ENCODE measurements around the gene VILL. TPM values are rescaled to one million over a fixed set of nuclear protein-coding genes. Genes with fewer than 3 reads are reported as not detected.
A peak's percentile ranks its signal among the peaks of the same experiment; 100 is the strongest.
"Not testable (repeated sequence)": the region's sequence is repeated elsewhere in the genome, so short reads cannot be mapped to it uniquely, and the experiment has no call there.

VILL gene
- total RNA-seq, 1 donor from 2014 or later, result 121 TPM

- Histone ChIP-seq H3K36me3 (ENCODE audit: control insufficient read depth, insufficient read depth, low read length) (peaks cover 2% of the 10 kb centered on the region), H3K27me3 (ENCODE audit: control insufficient read depth, insufficient read depth, low read length) (no peaks in the 10 kb centered on the region), H3K4me3 (ENCODE audit: low read depth, low read length) (peak overlapping the region; percentile 55)
- TF ChIP-seq, protein P1, sequence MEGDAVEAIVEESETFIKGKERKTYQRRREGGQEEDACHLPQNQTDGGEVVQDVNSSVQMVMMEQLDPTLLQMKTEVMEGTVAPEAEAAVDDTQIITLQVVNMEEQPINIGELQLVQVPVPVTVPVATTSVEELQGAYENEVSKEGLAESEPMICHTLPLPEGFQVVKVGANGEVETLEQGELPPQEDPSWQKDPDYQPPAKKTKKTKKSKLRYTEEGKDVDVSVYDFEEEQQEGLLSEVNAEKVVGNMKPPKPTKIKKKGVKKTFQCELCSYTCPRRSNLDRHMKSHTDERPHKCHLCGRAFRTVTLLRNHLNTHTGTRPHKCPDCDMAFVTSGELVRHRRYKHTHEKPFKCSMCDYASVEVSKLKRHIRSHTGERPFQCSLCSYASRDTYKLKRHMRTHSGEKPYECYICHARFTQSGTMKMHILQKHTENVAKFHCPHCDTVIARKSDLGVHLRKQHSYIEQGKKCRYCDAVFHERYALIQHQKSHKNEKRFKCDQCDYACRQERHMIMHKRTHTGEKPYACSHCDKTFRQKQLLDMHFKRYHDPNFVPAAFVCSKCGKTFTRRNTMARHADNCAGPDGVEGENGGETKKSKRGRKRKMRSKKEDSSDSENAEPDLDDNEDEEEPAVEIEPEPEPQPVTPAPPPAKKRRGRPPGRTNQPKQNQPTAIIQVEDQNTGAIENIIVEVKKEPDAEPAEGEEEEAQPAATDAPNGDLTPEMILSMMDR (IDR thresholded peaks at IDR 0.05; ENCODE audit: insufficient read depth, low read length, severe bottlenecking), result no peak
- no peak for FAIRE-seq
- DNase-seq (ENCODE audit: low read depth), result peak; percentile 29
Observed at GRCh38 chr3:38030126-38031021, 39.8 kb downstream of the VILL start.

DNA sequence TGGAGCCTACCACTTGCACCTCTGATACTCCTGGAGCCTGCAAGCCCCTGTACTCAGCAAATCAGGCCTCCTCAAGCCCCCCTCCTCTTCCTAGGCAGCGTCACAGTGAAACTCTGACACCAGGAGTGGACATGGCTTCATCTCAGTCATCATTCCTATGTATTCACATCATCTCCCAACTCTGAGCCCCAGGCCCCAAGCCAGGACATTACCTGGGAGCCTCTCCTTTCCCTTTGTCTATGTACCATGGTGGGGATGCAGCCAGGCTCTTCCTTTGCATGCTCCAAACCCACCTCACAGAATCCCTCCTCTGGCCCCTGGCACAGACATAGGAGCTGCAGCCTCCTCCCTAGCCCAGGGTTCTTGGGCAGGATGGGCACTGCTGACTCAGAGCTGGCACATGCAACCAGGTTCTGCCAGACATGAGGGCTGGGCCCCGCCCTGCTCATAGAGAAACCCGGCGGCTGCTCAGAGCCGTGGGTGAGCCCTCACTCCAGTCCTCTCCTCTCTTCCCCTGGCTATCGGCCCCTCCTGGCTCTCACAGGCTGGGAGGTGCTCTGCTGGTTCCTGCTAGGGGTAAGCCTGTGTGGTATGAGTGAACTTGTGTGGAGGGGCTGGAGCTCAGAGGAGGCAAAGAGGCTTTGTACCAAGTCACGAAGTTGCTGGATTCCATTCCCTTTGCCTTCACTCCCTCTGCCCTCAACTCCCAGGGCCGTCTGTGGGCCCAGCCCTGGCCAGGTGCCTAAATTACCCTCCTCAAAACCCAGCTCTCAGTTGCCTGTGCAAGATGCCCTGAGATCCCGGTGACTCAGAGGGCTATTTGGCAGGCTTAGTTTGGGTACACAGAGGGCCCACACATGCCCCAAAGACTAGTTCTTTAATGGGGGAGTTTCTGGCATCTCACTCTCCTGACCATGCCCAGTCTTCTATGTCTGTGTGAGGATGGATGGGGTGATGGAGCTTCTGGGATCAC lies 40.7 kb downstream of the VILL start:
- peak; percentile 90 for DNase-seq (ENCODE audit: low read depth)
- Histone ChIP-seq H3K4me3 (ENCODE audit: low read depth, low read length) (no peak overlapping the region), H3K36me3 (ENCODE audit: control insufficient read depth, insufficient read depth, low read length) (peaks cover 2% of the 10 kb centered on the region), H3K27me3 (ENCODE audit: control insufficient read depth, insufficient read depth, low read length) (no peaks in the 10 kb centered on the region)
- TF ChIP-seq, protein P1 (IDR thresholded peaks at IDR 0.05; ENCODE audit: insufficient read depth, low read length, severe bottlenecking), result no peak
- FAIRE-seq, result peak; percentile 18

DNA sequence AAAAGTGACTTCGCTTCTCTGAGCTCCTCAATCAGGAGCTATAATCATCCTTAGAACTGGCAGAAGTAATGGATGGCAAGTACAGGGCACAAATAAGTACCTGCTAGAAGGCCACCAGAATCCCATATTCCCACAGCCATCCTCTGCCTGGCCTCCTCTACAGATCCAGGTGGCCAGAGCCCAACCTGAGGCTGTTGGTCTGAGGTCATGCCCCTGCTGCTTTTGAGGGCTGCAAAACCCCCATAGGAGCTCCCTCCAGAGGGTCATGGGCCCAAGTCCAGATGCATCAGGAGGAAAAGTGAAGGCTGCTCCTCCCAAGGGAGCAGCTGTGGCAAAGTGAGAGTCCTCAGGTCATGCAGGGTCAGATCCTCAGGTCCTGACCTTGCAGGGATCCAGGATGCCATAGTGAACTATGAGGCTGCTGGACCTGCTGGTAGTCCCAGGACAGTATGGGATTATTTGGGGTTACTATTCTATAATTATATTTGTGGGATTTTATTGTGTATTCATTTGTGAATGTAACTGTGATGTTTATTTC lies 41.8 kb downstream of the VILL start:
- TF ChIP-seq, protein P1 (IDR thresholded peaks at IDR 0.05; ENCODE audit: insufficient read depth, low read length, severe bottlenecking), result no peak
- H3K4me3 ChIP-seq (ENCODE audit: low read depth, low read length), result no peak overlapping the region
- DNase-seq (ENCODE audit: low read depth) (no peak), FAIRE-seq (no peak)
- H3K36me3 ChIP-seq (ENCODE audit: control insufficient read depth, insufficient read depth, low read length), result peaks cover 1% of the 10 kb centered on the region
- H3K27me3 ChIP-seq (ENCODE audit: control insufficient read depth, insufficient read depth, low read length), result no peaks in the 10 kb centered on the region

- not testable (repeated sequence) for DNase-seq (ENCODE audit: low read depth); H3K36me3 ChIP-seq (ENCODE audit: control insufficient read depth, insufficient read depth, low read length); FAIRE-seq; H3K27me3 ChIP-seq (ENCODE audit: control insufficient read depth, insufficient read depth, low read length); H3K4me3 ChIP-seq (ENCODE audit: low read depth, low read length)
Observed at GRCh38 chr3:38033586-38033985, 43.0 kb downstream of the VILL start.

DNA sequence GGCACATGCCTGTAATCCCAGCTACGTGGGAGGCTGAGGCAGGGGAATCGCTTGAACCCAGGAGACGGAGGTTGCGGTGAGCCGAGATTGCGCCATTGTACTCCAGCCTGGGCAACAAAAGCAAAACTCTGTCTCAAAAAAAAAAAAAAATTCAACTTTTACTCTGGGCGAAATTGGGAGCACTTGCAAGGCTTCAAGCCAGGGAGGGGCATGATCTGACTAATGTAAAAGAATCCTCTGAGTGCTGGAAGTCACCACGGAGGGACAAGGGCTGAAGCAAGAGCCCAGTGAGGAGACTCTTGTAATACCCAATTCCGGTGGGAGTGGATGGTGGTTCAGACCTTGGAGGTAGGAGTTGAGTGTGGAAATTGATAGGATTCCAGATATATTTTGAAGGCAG lies 43.7 kb downstream of the VILL start:
- H3K27me3 ChIP-seq (ENCODE audit: control insufficient read depth, insufficient read depth, low read length); H3K36me3 ChIP-seq (ENCODE audit: control insufficient read depth, insufficient read depth, low read length); DNase-seq (ENCODE audit: low read depth); FAIRE-seq; H3K4me3 ChIP-seq (ENCODE audit: low read depth, low read length): not testable (repeated sequence)

GRCh38 chr3:38036286-38036685 lies 45.7 kb downstream of the VILL start:
- TF ChIP-seq, protein P1 (IDR thresholded peaks at IDR 0.05; ENCODE audit: insufficient read depth, low read length, severe bottlenecking), result no peak
- FAIRE-seq, result no peak
- Histone ChIP-seq H3K27me3 (ENCODE audit: control insufficient read depth, insufficient read depth, low read length) (no peaks in the 10 kb centered on the region), H3K36me3 (ENCODE audit: control insufficient read depth, insufficient read depth, low read length) (no peaks in the 10 kb centered on the region), H3K4me3 (ENCODE audit: low read depth, low read length) (no peak overlapping the region)
- no peak for DNase-seq (ENCODE audit: low read depth)

Data from bronchial epithelial cell (primary cell).